ENCODE measurements around the gene ANKS3. TPM values are rescaled to one million over a fixed set of nuclear protein-coding genes. Genes with fewer than 3 reads are reported as not detected.

The ANKS3 gene
- total and polyA plus RNA-seq, 2 experiments from 2014 or later = 22.5 to 24.9 TPM

DNA sequence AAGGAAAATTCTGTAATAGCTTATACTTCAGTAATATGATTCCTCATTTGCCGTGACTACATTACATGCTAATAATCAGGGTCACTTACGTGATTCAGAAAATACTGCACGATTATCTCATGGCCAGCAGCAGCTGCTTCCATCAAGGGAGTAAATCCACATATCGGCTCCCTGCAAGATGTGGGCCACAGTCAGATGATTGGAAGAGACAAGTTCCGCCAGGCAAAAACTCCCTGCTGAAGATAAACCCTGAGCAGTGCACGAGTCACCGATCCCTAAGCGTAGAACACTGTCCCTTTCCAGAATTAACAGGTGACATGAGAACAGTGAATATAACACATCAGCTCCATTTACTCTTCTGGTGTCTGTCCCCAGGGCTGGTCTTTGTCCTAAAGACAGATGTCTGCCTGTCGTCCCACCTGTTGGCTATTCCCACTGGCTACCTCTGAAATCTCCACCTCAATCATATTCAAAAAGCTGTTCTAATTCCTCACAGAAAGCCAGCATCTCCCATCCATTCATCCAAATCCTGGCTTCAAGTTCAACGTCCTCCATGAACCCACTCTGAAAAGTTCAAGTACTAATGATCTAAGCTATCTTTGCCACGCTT lies 9.3 kb downstream of the ANKS3 start:
- TF ChIP-seq JUNB (IDR thresholded peaks at IDR 0.05; ENCODE audit: unreplicated experiment) (no peak), NANOG (IDR thresholded peaks at IDR 0.05; ENCODE audit: borderline replicate concordance) (no peak), CREB1 (CRISPR knock-in tag; IDR thresholded peaks at IDR 0.05; ENCODE audit: low read depth) (no peak), EZH2phosphoT487 (IDR thresholded peaks at IDR 0.05; ENCODE audit: unreplicated experiment) (no peak), EZH2 (IDR thresholded peaks at IDR 0.05; ENCODE audit: low read depth, unreplicated experiment) (no peak), STAT1 (IDR thresholded peaks at IDR 0.05; ENCODE audit: unreplicated experiment) (no peak), ZNF331 (CRISPR knock-in tag; IDR thresholded peaks at IDR 0.05; ENCODE audit: low read depth) (no peak), POLR2AphosphoS5 (IDR thresholded peaks at IDR 0.05; ENCODE audit: low read depth) (no peak), ZNF114 (CRISPR knock-in tag; IDR thresholded peaks at IDR 0.05) (no peak)
- TF ChIP-seq, protein P1, sequence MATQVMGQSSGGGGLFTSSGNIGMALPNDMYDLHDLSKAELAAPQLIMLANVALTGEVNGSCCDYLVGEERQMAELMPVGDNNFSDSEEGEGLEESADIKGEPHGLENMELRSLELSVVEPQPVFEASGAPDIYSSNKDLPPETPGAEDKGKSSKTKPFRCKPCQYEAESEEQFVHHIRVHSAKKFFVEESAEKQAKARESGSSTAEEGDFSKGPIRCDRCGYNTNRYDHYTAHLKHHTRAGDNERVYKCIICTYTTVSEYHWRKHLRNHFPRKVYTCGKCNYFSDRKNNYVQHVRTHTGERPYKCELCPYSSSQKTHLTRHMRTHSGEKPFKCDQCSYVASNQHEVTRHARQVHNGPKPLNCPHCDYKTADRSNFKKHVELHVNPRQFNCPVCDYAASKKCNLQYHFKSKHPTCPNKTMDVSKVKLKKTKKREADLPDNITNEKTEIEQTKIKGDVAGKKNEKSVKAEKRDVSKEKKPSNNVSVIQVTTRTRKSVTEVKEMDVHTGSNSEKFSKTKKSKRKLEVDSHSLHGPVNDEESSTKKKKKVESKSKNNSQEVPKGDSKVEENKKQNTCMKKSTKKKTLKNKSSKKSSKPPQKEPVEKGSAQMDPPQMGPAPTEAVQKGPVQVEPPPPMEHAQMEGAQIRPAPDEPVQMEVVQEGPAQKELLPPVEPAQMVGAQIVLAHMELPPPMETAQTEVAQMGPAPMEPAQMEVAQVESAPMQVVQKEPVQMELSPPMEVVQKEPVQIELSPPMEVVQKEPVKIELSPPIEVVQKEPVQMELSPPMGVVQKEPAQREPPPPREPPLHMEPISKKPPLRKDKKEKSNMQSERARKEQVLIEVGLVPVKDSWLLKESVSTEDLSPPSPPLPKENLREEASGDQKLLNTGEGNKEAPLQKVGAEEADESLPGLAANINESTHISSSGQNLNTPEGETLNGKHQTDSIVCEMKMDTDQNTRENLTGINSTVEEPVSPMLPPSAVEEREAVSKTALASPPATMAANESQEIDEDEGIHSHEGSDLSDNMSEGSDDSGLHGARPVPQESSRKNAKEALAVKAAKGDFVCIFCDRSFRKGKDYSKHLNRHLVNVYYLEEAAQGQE (IDR thresholded peaks at IDR 0.05; ENCODE audit: unreplicated experiment) = no peak
- TF ChIP-seq, protein P2, sequence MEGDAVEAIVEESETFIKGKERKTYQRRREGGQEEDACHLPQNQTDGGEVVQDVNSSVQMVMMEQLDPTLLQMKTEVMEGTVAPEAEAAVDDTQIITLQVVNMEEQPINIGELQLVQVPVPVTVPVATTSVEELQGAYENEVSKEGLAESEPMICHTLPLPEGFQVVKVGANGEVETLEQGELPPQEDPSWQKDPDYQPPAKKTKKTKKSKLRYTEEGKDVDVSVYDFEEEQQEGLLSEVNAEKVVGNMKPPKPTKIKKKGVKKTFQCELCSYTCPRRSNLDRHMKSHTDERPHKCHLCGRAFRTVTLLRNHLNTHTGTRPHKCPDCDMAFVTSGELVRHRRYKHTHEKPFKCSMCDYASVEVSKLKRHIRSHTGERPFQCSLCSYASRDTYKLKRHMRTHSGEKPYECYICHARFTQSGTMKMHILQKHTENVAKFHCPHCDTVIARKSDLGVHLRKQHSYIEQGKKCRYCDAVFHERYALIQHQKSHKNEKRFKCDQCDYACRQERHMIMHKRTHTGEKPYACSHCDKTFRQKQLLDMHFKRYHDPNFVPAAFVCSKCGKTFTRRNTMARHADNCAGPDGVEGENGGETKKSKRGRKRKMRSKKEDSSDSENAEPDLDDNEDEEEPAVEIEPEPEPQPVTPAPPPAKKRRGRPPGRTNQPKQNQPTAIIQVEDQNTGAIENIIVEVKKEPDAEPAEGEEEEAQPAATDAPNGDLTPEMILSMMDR (conservative IDR thresholded peaks at IDR 0.05; ENCODE audit: low read depth in 2 of 2) = no peak
- TF ChIP-seq, protein P3, sequence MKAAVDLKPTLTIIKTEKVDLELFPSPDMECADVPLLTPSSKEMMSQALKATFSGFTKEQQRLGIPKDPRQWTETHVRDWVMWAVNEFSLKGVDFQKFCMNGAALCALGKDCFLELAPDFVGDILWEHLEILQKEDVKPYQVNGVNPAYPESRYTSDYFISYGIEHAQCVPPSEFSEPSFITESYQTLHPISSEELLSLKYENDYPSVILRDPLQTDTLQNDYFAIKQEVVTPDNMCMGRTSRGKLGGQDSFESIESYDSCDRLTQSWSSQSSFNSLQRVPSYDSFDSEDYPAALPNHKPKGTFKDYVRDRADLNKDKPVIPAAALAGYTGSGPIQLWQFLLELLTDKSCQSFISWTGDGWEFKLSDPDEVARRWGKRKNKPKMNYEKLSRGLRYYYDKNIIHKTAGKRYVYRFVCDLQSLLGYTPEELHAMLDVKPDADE (IDR thresholded peaks at IDR 0.05) = no peak
- TF ChIP-seq, protein P4, sequence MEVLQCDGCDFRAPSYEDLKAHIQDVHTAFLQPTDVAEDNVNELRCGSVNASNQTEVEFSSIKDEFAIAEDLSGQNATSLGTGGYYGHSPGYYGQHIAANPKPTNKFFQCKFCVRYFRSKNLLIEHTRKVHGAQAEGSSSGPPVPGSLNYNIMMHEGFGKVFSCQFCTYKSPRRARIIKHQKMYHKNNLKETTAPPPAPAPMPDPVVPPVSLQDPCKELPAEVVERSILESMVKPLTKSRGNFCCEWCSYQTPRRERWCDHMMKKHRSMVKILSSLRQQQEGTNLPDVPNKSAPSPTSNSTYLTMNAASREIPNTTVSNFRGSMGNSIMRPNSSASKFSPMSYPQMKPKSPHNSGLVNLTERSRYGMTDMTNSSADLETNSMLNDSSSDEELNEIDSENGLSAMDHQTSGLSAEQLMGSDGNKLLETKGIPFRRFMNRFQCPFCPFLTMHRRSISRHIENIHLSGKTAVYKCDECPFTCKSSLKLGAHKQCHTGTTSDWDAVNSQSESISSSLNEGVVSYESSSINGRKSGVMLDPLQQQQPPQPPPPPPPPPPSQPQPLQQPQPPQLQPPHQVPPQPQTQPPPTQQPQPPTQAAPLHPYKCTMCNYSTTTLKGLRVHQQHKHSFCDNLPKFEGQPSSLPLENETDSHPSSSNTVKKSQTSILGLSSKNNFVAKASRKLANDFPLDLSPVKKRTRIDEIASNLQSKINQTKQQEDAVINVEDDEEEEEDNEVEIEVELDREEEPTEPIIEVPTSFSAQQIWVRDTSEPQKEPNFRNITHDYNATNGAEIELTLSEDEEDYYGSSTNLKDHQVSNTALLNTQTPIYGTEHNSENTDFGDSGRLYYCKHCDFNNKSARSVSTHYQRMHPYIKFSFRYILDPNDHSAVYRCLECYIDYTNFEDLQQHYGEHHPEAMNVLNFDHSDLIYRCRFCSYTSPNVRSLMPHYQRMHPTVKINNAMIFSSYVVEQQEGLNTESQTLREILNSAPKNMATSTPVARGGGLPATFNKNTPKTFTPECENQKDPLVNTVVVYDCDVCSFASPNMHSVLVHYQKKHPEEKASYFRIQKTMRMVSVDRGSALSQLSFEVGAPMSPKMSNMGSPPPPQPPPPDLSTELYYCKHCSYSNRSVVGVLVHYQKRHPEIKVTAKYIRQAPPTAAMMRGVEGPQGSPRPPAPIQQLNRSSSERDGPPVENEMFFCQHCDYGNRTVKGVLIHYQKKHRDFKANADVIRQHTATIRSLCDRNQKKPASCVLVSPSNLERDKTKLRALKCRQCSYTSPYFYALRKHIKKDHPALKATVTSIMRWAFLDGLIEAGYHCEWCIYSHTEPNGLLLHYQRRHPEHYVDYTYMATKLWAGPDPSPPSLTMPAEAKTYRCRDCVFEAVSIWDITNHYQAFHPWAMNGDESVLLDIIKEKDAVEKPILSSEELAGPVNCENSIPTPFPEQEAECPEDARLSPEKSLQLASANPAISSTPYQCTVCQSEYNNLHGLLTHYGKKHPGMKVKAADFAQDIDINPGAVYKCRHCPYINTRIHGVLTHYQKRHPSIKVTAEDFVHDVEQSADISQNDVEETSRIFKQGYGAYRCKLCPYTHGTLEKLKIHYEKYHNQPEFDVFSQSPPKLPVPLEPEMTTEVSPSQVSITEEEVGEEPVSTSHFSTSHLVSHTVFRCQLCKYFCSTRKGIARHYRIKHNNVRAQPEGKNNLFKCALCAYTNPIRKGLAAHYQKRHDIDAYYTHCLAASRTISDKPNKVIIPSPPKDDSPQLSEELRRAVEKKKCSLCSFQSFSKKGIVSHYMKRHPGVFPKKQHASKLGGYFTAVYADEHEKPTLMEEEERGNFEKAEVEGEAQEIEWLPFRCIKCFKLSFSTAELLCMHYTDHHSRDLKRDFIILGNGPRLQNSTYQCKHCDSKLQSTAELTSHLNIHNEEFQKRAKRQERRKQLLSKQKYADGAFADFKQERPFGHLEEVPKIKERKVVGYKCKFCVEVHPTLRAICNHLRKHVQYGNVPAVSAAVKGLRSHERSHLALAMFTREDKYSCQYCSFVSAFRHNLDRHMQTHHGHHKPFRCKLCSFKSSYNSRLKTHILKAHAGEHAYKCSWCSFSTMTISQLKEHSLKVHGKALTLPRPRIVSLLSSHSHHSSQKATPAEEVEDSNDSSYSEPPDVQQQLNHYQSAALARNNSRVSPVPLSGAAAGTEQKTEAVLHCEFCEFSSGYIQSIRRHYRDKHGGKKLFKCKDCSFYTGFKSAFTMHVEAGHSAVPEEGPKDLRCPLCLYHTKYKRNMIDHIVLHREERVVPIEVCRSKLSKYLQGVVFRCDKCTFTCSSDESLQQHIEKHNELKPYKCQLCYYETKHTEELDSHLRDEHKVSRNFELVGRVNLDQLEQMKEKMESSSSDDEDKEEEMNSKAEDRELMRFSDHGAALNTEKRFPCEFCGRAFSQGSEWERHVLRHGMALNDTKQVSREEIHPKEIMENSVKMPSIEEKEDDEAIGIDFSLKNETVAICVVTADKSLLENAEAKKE (CRISPR knock-in tag; IDR thresholded peaks at IDR 0.05) = no peak
- Mint-ChIP-seq H3K4me1 (no peaks in the 10 kb centered on the region), H3K27ac (no peak overlapping the region), H3K36me3 (ENCODE audit: low read depth) (peaks cover 43% of the 10 kb centered on the region), H3K27me3 (ENCODE audit: insufficient read depth, low read depth, poor library complexity) (peaks cover 3% of the 10 kb centered on the region), H3K9me3 (no peaks in the 10 kb centered on the region; the same call in 2 of the 3 replicates), H3K4me3 (no peak overlapping the region)
- H3K4me3 ChIP-seq = no peak overlapping the region
- DNase-seq (ENCODE audit: low spot score) = no peak
- no peak overlapping the region for H2AFZ ChIP-seq
- peaks cover 13% of the 10 kb centered on the region; the same call in 1 of the 2 replicates for H3K79me2 ChIP-seq (replicated peaks; ENCODE audit: insufficient read depth)
- no peak for ATAC-seq
- no peak overlapping the region for H3K4me2 ChIP-seq
- H3K27ac ChIP-seq (ENCODE audit: low read depth) = peak overlapping the region; percentile 69
- peaks cover 17% of the 10 kb centered on the region for H3K36me3 ChIP-seq (ENCODE audit: insufficient read depth)
- H3K9me2 ChIP-seq (ENCODE audit: insufficient read depth) = no peaks in the 10 kb centered on the region
- H4K20me1 ChIP-seq (replicated peaks; ENCODE audit: insufficient read depth) = 0 out of 2 replicates have a peak, but pooled peaks cover 3% of the 10 kb centered on the region
- H3F3A ChIP-seq (replicated peaks; ENCODE audit: low read depth) = 0 out of 2 replicates have a peak, but pooled peaks cover 8% of the 10 kb centered on the region
- H3K27me3 ChIP-seq (ENCODE audit: insufficient read depth) = no peaks in the 10 kb centered on the region
- no peaks in the 10 kb centered on the region for H3K4me1 ChIP-seq (ENCODE audit: insufficient read depth)
